GM21526 (cell line): ENCODE results near the gene SRPK1.
"Not testable (repeated sequence)": the region's sequence is repeated elsewhere in the genome, so short reads cannot be mapped to it uniquely, and the experiment has no call there.

Experiments
- ATAC-seq: cut with Tn5 transposase; IDR thresholded peaks from one replicate; pipeline ENCODE4 v1.9.1; 2021; ENCODE audit warnings: moderate library complexity; ENCODE audit not compliant: unreplicated experiment, low FRiP score

SRPK1 gene

DNA sequence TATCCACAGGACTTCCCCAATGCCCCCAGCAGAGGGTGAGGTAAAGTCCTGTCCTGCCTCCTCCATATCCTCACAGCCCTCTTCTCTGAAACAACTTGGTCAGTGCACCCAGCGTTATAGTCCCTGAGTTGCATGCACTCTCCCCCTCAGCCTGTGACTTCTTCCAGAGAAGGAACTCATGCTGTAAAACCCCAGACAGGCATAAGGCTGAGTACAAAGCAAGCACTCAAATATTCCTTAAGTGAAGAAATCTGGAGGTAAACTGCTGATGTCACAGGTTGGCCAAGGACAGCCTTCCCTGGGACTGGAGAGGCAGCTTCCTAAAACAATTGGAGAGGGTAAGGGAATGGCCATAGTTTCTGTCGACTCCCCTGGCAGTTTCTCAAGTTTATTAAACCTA lies 12.9 kb upstream of the SRPK1 start:
- no peak for ATAC-seq

DNA sequence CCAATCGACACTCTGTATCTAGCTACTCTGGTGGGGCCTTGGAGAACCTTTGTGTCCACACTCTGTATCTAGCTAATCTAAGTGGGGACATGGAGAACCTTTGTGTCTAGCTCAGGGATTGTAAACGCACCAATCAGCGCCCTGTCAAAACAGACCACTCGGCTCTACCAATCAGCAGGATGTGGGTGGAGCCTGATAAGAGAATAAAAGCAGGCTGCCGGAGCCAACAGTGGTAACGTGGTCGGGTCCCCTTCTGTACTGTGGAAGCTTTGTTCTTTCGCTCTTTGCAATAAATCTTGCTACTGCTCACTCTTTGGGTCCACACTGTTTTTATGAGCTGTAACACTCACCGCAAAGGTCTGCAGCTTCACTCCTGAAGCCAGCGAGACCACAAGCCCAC lies 11.0 kb upstream of the SRPK1 start:
- not testable (repeated sequence) for ATAC-seq

DNA sequence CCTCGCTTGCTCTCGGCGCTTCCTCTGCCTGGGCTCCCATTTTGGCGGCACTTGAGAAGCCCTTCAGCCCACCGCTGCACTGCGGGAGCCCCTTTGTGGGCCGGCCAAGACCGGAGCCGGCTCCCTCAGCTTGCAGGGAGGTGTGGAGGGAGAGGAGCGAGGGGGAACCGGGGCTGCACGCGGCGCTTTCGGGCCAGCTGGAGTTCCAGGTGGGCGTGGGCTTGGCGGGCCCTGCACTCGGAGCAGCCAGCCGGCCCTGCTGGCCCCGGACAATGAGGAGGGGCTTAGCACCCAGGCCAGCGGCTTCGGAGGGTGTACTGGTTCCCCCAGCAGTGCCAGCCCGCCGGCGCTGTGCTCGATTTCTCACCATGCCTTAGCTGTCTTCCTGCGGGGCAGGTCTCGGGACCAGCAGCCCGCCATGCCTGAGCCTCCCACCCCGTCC lies 10.2 kb upstream of the SRPK1 start:
- ATAC-seq: no peak

DNA sequence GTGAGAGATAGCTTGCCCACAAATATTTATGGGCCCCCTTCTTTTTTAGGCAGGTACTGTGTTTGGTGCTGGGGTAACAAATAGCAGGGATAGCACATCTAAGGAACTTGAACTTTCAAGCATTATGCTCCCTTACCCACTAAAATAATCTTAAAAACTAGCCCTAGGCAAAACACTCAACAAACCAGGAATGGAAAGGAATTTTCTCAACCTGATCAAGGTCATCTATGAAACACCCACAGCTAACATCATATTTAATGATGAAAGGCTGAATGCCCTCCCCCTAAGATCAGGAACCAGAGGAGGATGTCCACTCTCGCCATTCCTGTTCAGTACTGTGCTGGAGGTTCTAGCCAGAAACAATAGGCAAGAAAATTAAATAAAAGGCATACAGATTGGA lies 8.7 kb upstream of the SRPK1 start:
- ATAC-seq: no peak

DNA sequence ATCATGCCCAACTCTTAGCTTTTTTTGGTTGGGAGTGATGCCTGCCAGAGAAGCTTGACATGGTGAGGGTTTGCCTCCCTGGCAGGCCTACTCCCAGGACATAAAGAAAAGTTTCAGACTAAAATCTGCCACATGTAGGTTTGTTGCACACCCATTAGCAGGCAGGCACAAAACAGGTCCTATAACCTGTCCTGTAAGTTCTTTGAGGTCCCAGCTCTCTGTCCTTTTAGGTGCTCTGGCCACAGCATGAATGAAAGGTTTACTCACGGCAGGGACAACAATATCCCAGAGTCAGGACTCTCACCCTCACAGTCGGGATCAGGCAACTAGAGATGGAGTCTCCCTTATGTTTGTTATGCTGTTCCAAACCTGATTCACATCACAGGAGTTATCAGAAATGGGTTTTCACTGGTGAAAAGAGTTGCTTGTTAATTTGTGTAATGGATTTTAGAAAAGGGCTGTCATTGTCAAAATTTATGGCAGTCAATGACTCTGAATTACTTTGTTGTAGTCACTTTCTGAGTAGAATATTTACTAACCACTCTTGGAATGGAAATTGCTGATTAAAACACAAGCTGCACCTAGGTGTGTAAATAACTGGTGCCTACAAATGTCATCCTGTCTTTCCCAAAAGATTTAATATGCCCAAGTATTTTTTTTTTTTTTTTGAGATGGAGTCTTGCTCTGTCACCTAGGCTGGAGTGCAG lies 5.8 kb upstream of the SRPK1 start:
- ATAC-seq: no peak

DNA sequence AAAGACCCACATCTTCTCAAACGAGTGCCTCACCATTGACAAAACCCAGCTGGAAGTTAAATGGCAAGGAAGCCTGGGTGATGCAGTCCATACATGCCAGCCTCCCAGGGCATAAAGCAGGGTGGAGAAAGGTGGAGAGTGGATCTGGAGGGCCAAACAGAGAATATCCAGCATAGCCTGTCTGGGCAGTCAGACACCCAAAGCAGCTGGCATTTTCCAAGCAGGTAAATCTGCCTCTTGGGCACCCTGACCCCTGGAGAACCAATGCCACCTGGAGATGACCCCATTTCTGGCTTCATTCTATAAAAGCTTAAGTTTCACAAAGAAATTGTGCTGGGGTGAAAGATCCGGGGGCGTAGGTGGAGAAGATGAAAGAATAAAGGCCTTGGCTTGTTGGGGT lies 5.1 kb upstream of the SRPK1 start:
- no peak for ATAC-seq

DNA sequence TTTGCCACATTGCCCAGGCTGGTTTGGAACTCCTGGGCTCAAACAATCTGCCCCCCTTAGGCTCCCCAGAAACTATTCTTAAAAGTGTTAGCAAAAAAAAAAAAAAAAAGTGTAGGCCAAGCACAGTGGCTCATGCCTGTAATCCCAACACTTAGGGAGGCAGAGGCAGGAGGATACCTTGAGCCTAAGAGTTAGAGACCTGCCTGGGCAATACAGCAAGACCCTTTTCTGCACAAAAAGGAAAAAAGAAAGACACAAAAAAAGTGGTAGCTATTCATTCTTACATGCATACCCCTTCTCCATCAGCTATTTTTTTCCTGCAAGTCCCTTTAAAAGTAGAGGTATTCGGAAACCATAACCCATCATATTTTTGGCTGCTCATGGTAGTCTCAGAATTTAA lies 3.2 kb upstream of the SRPK1 start:
- no peak for ATAC-seq

DNA sequence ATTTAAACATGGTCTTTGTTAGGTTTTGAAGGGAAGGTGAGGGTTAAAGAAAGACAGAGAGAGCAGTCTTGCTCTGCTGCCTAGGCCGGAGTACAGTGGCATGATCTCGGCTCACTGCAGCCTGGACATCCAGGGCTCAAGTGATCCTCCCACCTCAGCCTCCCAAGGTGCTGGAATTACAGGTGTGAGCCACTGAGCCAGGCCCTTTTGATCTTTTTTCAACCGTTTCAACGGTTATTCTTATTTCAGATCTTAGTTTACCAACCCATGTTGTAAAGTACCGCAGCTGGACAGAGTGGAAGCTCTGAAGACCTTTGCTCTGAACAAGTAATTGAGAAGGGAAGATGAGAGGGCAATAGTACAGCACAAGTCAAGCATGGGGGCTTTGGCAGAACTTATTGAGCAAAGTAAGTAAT lies 1.2 kb upstream of the SRPK1 start:
- no peak for ATAC-seq

DNA sequence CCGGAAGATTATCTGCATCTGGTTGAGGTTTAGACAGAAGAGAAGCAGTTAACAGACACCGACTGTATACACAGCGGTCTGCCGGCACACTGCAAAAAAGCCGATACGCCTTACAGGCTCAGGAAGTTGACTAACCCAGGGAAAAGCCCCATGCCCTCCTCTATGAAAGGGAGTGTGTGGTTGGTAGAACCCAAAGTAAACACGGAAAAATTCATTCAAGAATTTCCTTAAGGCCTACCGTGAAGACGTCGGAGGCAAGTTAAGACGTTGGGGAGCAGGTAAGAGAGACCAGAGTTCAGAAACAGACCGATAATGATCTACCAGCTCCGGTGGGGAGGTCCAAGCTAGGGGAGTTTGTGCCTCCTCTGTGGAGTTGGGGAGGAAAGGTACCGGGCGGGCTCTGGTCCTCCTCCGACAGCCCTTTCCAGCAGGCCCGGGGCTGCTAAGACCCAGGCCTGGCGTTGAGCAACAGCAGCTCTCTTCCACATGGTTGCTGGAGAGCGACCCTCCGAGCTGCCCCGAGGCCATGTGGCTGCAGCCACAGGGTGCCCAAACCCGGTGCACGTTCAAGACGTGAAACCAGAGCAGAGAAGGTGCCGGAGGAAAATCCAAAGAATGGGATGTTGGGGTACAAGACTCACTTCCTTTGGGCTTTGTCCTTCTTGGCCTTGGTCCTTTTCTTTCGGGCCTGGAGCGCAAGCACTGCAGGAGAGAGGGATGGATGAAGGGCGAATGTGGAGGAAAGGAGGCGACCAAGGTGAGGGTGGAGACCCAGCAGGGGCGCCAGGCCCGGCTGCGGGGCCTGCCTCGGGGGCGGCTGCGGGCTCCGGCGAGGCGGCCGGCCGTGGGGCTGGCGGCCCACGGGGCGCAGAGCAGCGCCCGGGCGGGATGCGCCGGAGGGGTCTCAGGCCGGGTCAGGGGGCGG lies 809 bp downstream of the SRPK1 start:
- peak; percentile 40 for ATAC-seq

DNA sequence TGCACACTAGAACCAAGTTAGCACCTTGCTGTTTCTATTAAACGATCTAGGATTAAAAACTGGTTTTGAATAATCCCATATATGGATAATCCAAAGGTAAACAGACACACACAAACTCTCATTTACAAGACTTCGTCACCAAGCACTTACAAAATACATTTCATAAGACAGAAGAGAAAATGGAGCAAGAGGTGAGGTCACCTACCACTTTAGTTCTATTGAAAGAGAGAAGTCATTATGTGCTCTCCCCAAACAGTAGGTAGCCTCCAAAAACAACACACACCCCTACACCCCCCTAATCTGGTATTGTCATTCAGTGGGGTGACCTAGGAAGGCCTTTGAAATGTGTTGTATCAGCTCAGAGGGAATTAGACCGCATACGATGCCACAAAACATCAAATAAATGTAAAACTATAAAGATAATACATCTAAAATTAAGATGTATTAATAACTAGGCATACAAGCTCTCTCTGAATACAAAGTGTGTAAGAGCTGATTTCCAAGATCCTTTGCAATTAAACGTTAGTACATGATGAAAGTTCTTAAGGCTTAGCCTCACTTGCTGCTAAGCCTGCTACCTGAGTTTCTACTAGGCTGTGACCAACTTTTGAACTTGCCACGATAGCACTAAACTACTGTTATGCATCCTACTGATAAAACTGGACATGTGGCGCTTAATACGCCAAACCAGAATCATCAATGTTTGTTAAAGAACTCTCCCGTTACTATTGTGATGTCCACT lies 1.6 kb downstream of the SRPK1 start:
- ATAC-seq: peak; percentile 25

DNA sequence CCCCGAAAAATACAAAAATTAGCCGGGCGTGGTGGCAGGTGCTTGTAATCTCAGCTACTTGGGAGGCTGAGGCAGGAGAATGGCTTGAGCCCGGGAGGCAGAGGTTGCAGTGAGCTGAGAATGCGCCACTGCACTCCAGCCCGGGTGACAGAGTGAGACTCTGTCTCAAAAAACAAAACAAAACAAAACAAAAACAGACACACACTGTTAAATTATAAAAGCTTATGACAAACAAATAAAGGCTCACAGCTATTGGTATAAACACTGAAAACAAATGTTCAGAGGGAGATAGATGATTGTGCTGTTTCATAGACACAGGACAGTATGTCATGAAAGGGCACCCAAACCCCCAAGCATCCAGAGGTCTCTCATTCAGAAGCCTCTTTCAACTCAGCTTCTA lies 4.0 kb downstream of the SRPK1 start:
- ATAC-seq: not testable (repeated sequence)

DNA sequence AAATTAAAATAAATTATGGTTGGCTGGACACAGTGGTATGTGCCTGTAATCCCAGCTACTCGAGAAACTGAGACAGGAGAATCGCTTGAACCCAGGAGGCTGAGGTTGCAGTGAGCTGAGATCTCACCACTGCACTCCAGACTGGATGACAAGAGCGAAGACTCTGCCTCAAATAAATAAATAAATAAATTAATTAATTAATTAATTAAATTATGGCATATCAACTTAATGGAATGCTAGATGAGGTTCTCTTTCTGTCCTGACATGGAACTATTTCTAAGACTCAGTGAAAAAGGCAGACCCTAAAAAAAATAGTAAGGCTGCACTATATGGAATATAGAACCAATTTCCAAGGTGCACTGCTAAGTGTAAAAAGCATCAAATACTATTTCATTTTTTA lies 4.8 kb downstream of the SRPK1 start:
- ATAC-seq: no peak

DNA sequence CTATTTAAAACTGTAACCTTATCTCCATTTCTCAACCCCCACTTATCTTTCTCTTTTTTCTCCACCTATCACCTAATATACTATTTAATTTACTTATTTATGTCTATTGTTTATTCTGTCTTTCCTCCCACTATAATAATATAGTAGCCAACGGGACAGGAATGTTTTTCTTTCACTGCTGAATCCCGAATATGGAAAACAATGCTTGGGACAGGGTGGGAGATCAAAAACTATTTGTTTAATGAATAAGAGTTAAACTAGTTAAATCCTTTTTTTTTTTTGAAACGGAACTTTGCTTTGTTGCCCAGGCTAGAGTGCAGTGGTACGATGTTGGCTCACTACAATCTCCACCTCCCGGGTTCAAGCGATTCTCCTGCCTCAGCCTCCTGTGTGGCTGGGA lies 6.4 kb downstream of the SRPK1 start:
- ATAC-seq: no peak

DNA sequence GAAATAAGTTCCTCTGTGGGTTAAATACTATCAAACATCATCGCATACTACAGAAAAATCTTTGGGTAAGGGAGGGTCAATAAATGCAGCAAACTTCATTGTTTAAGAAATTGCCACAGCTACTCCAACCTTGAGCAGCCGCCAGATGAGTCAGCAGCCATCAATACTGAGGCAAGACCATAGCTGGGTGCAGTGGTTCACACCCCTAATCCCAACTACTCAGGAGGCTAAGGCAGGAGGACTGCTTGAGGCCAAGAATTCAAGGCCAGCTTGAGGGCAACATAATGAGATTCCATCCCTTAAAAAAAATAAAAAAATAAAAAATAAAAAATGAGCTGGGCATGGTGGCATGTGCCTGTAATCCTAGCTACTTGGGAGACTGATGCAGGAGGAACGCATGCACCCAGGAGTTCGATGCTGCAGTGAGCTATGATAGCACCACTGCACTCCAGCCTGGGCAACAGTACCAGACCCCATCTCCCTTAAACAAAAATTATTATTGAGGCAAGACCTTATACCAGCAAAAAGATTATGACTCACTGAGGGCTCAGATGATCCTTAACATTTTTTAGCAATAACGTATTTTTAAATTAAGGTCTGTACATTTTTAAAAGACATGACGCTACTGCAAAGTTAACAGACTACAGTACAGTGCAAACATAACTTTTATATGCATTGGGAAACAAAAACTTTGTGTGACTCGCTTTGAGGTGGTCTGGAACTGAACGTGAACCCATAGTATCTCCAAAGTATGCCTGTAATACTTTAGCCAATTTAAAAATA lies 8.8 kb downstream of the SRPK1 start:
- ATAC-seq: no peak

DNA sequence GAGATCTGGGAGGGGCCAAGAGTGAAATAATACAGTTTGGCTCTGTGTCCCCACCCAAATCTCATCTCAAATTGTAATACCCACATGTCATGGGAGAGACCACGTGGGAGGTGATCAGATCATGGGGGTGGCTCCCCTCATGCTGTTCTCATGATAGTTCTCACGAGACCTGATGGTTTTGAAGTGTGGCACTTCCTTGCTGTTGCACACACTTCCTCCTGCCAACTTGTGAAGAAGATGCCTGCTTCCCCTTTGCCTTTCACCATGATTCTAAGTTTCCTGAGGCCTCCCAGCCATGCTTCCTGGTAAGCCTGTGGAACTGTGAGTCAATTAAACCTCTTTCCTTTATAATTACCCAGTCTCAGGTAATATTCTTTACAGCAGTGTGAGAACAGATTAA lies 11.3 kb downstream of the SRPK1 start:
- not testable (repeated sequence) for ATAC-seq

DNA sequence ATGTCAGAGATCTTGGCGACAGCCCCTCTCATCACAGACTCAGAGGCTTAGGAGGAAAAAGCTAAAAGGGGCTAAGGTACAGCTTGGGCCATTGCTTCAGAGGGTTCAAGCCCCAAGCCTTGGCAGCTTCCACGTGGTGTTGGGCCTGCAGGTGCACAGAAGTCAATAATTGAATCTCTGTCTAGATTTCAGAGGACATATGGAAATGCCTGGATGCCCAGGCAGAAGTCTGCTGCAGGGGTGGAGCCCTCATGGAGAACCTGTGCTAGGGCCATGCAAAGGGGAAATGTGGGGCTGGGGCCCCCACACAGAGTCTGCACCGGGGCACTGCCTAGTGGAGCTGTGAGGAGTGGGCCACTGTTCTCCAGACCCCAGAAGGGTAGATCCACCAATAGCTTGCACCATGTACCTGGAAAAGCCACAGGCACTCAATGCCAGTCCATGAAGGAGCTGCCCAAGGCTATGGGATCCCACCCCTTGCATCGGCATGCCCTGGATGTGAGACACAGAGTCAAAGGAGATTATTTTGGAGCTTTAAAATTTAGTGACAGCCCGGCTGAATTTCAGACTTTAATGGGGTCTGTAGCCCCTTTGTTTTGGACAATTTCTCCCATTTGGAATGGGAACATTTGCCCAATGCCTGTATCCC lies 12.0 kb downstream of the SRPK1 start:
- not testable (repeated sequence) for ATAC-seq

DNA sequence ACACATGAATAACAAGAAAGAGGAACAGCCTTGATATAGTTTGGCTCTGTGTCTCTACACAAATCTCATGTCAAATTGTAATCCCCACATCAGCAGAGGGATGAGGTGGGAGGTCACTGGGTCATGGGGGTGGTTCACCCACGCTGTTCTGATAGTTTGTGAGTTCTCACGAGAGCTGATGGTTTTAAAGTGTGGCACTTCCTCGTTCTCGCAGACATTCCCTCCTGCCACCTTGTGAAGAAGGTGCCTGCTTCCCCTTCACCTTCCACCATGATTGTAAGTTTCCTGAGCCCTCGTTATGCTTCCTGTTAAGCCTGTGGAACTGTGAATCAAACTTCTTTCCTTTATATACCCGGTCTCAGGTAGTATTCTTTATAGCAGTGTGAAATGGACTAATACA lies 13.1 kb downstream of the SRPK1 start:
- ATAC-seq: no peak

DNA sequence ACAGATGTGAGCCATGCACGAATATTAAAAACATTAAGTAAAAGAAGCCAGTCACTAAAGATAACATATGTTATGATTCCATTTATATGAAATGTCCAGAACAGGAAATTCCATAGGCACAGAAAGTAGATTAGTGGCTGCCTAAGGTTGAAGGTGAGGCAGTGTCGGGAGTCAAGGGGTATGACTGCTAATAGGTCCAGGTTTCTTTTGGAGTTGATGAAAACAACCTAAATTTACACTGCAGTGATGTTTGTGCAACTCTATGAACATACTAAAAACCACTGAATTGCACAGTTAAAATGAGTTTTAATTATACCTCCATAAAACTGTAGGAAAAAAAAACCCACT lies 14.4 kb downstream of the SRPK1 start:
- ATAC-seq: no peak

DNA sequence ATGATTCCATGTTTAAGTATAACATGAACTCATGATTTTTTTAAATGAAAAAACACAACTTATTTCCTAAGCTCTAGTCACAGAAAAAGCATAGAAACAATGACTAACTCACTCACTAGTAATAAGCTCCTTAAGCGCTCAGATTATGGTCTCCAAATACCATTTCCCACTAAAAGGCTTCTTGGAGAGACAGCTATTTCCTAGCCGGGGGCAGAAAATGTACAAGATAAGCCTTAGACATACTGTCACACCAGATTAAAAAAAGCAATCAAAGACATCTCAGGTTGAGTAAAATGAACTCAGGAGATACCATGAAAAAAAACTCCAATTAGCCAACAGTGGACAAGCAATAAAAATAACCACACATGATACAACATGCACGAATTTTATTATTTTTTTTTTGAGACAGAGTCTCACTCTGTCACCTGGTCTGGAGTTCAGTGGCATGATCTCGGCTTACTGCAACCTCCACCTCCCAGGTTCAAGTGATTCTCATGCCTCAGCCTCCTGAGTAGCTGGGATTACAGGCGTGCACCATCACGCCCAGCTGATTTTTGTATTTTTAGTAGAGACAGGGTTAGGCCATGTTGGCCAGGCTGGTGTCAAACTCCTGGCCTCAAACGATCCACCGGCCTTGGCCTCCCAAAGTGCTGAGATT lies 14.9 kb downstream of the SRPK1 start:
- no peak for ATAC-seq
